Immature natural killer cell (primary cell): ENCODE data around the gene PYGL. TPM values are rescaled to one million over a fixed set of nuclear protein-coding genes. Genes with fewer than 3 reads are reported as not detected.
"Not testable (repeated sequence)": the region's sequence is repeated elsewhere in the genome, so short reads cannot be mapped to it uniquely, and the experiment has no call there.

Experiments
- DNase-seq, 3 donors: peaks; one replicate each; pipeline ENCODE4 v3.0.0; 2022; ENCODE audit warnings: mixed read lengths in 1 of 3
- H3K27ac Mint-ChIP-seq, 6 donors: one replicate each; pipeline ENCODE4 v1.8.0; 2020; ENCODE audit warnings: mixed read lengths in 6 of 6, mild to moderate bottlenecking in 5 of 6, inconsistent platforms in 4 of 6, moderate library complexity in 3 of 6
- H3K27me3 Mint-ChIP-seq, 3 donors: one replicate each; pipeline ENCODE4 v1.8.0; 2020 to 2021; ENCODE audit warnings: low read depth in 3 of 3, mild to moderate bottlenecking in 3 of 3, mixed read lengths in 3 of 3, moderate library complexity in 3 of 3, inconsistent platforms in 1 of 3
- H3K36me3 Mint-ChIP-seq, 3 donors: one replicate each; pipeline ENCODE4 v1.8.0; 2020; ENCODE audit warnings: mixed read lengths in 3 of 3, inconsistent platforms in 2 of 3, mild to moderate bottlenecking in 2 of 3
- H3K4me1 Mint-ChIP-seq, 2 donors: one replicate each; pipeline ENCODE4 v1.8.0; 2020; ENCODE audit warnings: inconsistent platforms in 2 of 2, mild to moderate bottlenecking in 2 of 2, mixed read lengths in 2 of 2, moderate library complexity in 1 of 2
- H3K4me3 Mint-ChIP-seq, 5 donors: one replicate each; pipeline ENCODE4 v1.8.0; 2020; ENCODE audit warnings: mild to moderate bottlenecking in 5 of 5, mixed read lengths in 5 of 5, inconsistent platforms in 3 of 5, moderate library complexity in 3 of 5
- H3K9me3 Mint-ChIP-seq, 6 donors: one replicate each; pipeline ENCODE4 v1.8.0; 2020; ENCODE audit warnings: mild to moderate bottlenecking in 6 of 6, mixed read lengths in 6 of 6, inconsistent platforms in 4 of 6, moderate library complexity in 3 of 6
- polyA plus RNA-seq, 3 donors: library from polyadenylated mRNA; unstranded; fragments of 300-500 nt; fragmentation: Illumina TruSeq; gene quantifications; one replicate each; pipeline ENCODE4 v1.2.3, GENCODE V29; 2021

Gene PYGL
- polyA plus RNA-seq, 3 donors from 2014 or later = 0.50 to 2.1 TPM; not detected in 1

GRCh38 chr14:50967103-50967502, 22.8 kb upstream of the PYGL start:
- no peak for DNase-seq
- Mint-ChIP-seq H3K4me3 (no peak overlapping the region), H3K36me3 (no peaks in the 10 kb centered on the region), H3K9me3 (no peaks in the 10 kb centered on the region), H3K27ac (no peak overlapping the region), H3K27me3 (peaks cover 0 to 7% (median 0%) of the 10 kb centered on the region in 3 donors), H3K4me1 (no peaks in the 10 kb centered on the region)

- H3K4me3 Mint-ChIP-seq = no peak overlapping the region
- no peak for DNase-seq
Observed at GRCh38 chr14:50964683-50965390, 20.6 kb upstream of the PYGL start.

GRCh38 chr14:50963919-50964318, 19.6 kb upstream of the PYGL start:
- H3K4me3 Mint-ChIP-seq = no peak overlapping the region
- DNase-seq = no peak
- no peaks in the 10 kb centered on the region for H3K4me1 Mint-ChIP-seq
- H3K27ac Mint-ChIP-seq = no peak overlapping the region
- H3K9me3 Mint-ChIP-seq = no peaks in the 10 kb centered on the region
- H3K36me3 Mint-ChIP-seq = no peaks in the 10 kb centered on the region
- peaks cover 0 to 5% (median 0%) of the 10 kb centered on the region in 3 donors for H3K27me3 Mint-ChIP-seq

More at GRCh38 chr14:50964683-50965390, 20.6 kb upstream of the PYGL start:
- H3K9me3 Mint-ChIP-seq = no peaks in the 10 kb centered on the region
- H3K4me1 Mint-ChIP-seq = no peaks in the 10 kb centered on the region
- H3K36me3 Mint-ChIP-seq = no peaks in the 10 kb centered on the region
- H3K27ac Mint-ChIP-seq = no peak overlapping the region
- peaks cover 0 to 7% (median 0%) of the 10 kb centered on the region in 3 donors for H3K27me3 Mint-ChIP-seq

- H3K27me3 Mint-ChIP-seq = peaks cover 0 to 5% (median 0%) of the 10 kb centered on the region in 3 donors
- no peaks in the 10 kb centered on the region for H3K4me1 Mint-ChIP-seq
- no peaks in the 10 kb centered on the region for H3K9me3 Mint-ChIP-seq
- H3K36me3 Mint-ChIP-seq = no peaks in the 10 kb centered on the region
- no peak for DNase-seq
- H3K27ac Mint-ChIP-seq = no peak overlapping the region
- no peak overlapping the region for H3K4me3 Mint-ChIP-seq
Observed at GRCh38 chr14:50961605-50962221, 17.4 kb upstream of the PYGL start.

- Mint-ChIP-seq H3K27ac (no peak overlapping the region), H3K4me1 (no peaks in the 10 kb centered on the region), H3K9me3 (no peaks in the 10 kb centered on the region), H3K27me3 (peaks cover 0 to 2% (median 2%) of the 10 kb centered on the region in 3 donors), H3K4me3 (no peak overlapping the region), H3K36me3 (no peaks in the 10 kb centered on the region)
- DNase-seq = no peak
Observed at GRCh38 chr14:50957296-50957695, 13.0 kb upstream of the PYGL start.

GRCh38 chr14:50956421-50956820, 12.1 kb upstream of the PYGL start:
- not testable (repeated sequence) for H3K4me1 Mint-ChIP-seq, DNase-seq, H3K27me3 Mint-ChIP-seq, H3K27ac Mint-ChIP-seq, H3K36me3 Mint-ChIP-seq, H3K9me3 Mint-ChIP-seq, H3K4me3 Mint-ChIP-seq

- Mint-ChIP-seq H3K4me3 (no peak overlapping the region), H3K27ac (no peak overlapping the region), H3K36me3 (no peaks in the 10 kb centered on the region), H3K27me3 (peaks cover 0 to 2% (median 2%) of the 10 kb centered on the region in 3 donors), H3K4me1 (no peaks in the 10 kb centered on the region), H3K9me3 (no peaks in the 10 kb centered on the region)
- no peak for DNase-seq
Observed at GRCh38 chr14:50955373-50956043, 11.2 kb upstream of the PYGL start.

GRCh38 chr14:50954811-50955372, 10.6 kb upstream of the PYGL start:
- DNase-seq = no peak
- Mint-ChIP-seq H3K9me3 (no peaks in the 10 kb centered on the region), H3K27ac (no peak overlapping the region), H3K4me1 (no peaks in the 10 kb centered on the region), H3K4me3 (no peak overlapping the region), H3K36me3 (no peaks in the 10 kb centered on the region), H3K27me3 (peaks cover 0 to 2% (median 0%) of the 10 kb centered on the region in 3 donors)

GRCh38 chr14:50953502-50953901, 9.2 kb upstream of the PYGL start:
- no peak for DNase-seq
- H3K4me1 Mint-ChIP-seq = no peaks in the 10 kb centered on the region
- H3K27ac Mint-ChIP-seq = no peak overlapping the region
- H3K4me3 Mint-ChIP-seq = no peak overlapping the region
- H3K36me3 Mint-ChIP-seq = no peaks in the 10 kb centered on the region
- peaks cover 0 to 2% (median 0%) of the 10 kb centered on the region in 3 donors for H3K27me3 Mint-ChIP-seq
- no peaks in the 10 kb centered on the region for H3K9me3 Mint-ChIP-seq

GRCh38 chr14:50951032-50951431, 6.7 kb upstream of the PYGL start:
- Mint-ChIP-seq H3K4me1 (no peaks in the 10 kb centered on the region), H3K27me3 (peaks cover 0 to 3% (median 2%) of the 10 kb centered on the region in 3 donors), H3K9me3 (peaks cover 0 to 3% (median 0%) of the 10 kb centered on the region in 6 donors), H3K36me3 (no peaks in the 10 kb centered on the region), H3K27ac (no peak overlapping the region), H3K4me3 (no peak overlapping the region)
- no peak for DNase-seq

GRCh38 chr14:50948205-50948604, 3.9 kb upstream of the PYGL start:
- Mint-ChIP-seq H3K27me3 (peaks cover 2 to 14% (median 5%) of the 10 kb centered on the region in 3 donors), H3K9me3 (peaks cover 0 to 3% (median 0%) of the 10 kb centered on the region in 6 donors), H3K27ac (no peak overlapping the region), H3K4me3 (no peak overlapping the region), H3K4me1 (peaks cover 11 to 15% of the 10 kb centered on the region in 2 donors), H3K36me3 (no peaks in the 10 kb centered on the region)
- DNase-seq = no peak

GRCh38 chr14:50947446-50947845, 3.2 kb upstream of the PYGL start:
- peaks cover 11 to 15% of the 10 kb centered on the region in 2 donors for H3K4me1 Mint-ChIP-seq
- H3K27ac Mint-ChIP-seq = no peak overlapping the region
- peaks cover 2 to 19% (median 8%) of the 10 kb centered on the region in 3 donors for H3K27me3 Mint-ChIP-seq
- no peak for DNase-seq
- H3K36me3 Mint-ChIP-seq = no peaks in the 10 kb centered on the region
- peaks cover 0 to 3% (median 0%) of the 10 kb centered on the region in 6 donors for H3K9me3 Mint-ChIP-seq
- no peak overlapping the region for H3K4me3 Mint-ChIP-seq

GRCh38 chr14:50946234-50946935, 2.1 kb upstream of the PYGL start:
- Mint-ChIP-seq H3K36me3 (no peaks in the 10 kb centered on the region), H3K27me3 (peaks cover 2 to 24% (median 11%) of the 10 kb centered on the region in 3 donors), H3K4me3 (no peak overlapping the region), H3K27ac (no peak overlapping the region), H3K9me3 (peaks cover 0 to 3% (median 0%) of the 10 kb centered on the region in 6 donors), H3K4me1 (peaks cover 11 to 15% of the 10 kb centered on the region in 2 donors)
- no peak for DNase-seq
